Neutrophil (primary cell): ENCODE data around the gene LYAR.

ENCODE experiments used
- H3K27ac ChIP-seq: fragments of 200-600 bp; sonication (generic); 2 replicates; pipeline ENCODE4 v1.5.1; 2016; ENCODE audit warnings: mild to moderate bottlenecking, moderate library complexity
- H3K27me3 ChIP-seq: fragments of 200-600 bp; sonication (generic); 2 replicates; pipeline ENCODE4 v1.6.0; 2016; ENCODE audit warnings: mild to moderate bottlenecking
- H3K36me3 ChIP-seq: fragments of 200-600 bp; sonication (generic); 2 replicates; pipeline ENCODE4 v1.5.1; 2017
- H3K4me1 ChIP-seq, 2 experiments: fragments of 200-600 bp in 1 of 2; sonication (generic) in 1 of 2; 1 replicate in 1 of 2; 2 replicates in 1 of 2; pipeline versions ENCODE4 v1.5.1 to v1.6.1; 2013 to 2016; ENCODE audit warnings: low read depth in 1 of 2, low read length in 1 of 2, mild to moderate bottlenecking in 1 of 2, moderate library complexity in 1 of 2; ENCODE audit not compliant: control insufficient read depth in 1 of 2, insufficient read depth in 1 of 2
- H3K4me3 ChIP-seq, 2 experiments: fragments of 200-600 bp in 1 of 2; sonication (generic) in 1 of 2; 1 replicate in 1 of 2; 2 replicates in 1 of 2; pipeline ENCODE4 v1.5.1; 2013 to 2016; ENCODE audit warnings: low read depth in 1 of 2, low read length in 1 of 2, mild to moderate bottlenecking in 1 of 2, moderate library complexity in 1 of 2
- H3K9me3 ChIP-seq: fragments of 200-600 bp; sonication (generic); 2 replicates; pipeline ENCODE4 v1.5.1; 2016
- CTCF ChIP-seq: fragments of 200-600 bp; sonication (generic); IDR thresholded peaks from 2 replicates; pipeline ENCODE4 v1.5.1; 2016; ENCODE audit warnings: antibody characterized with exemption

LYAR gene

GRCh38 chr4:4270529-4270928 lies 19.4 kb downstream of the LYAR start:
- Histone ChIP-seq H3K27me3 (no peaks in the 10 kb centered on the region), H3K9me3 (no peaks in the 10 kb centered on the region), H3K4me1 (no peaks in the 10 kb centered on the region), H3K4me3 (no peak overlapping the region), H3K27ac (no peak overlapping the region), H3K36me3 (peaks cover 14% of the 10 kb centered on the region)
- no peak for TF ChIP-seq CTCF

GRCh38 chr4:4269856-4270255 lies 20.1 kb downstream of the LYAR start:
- Histone ChIP-seq H3K4me1 (no peaks in the 10 kb centered on the region), H3K9me3 (no peaks in the 10 kb centered on the region), H3K27ac (no peak overlapping the region), H3K36me3 (peaks cover 12% of the 10 kb centered on the region), H3K4me3 (no peak overlapping the region), H3K27me3 (no peaks in the 10 kb centered on the region)
- no peak for TF ChIP-seq CTCF

- Histone ChIP-seq H3K27ac (no peak overlapping the region), H3K9me3 (no peaks in the 10 kb centered on the region), H3K4me1 (no peaks in the 10 kb centered on the region), H3K4me3 (no peak overlapping the region), H3K36me3 (peaks cover 12% of the 10 kb centered on the region), H3K27me3 (no peaks in the 10 kb centered on the region)
- no peak for TF ChIP-seq CTCF
Measured at GRCh38 chr4:4269331-4269731, 20.6 kb downstream of the LYAR start.

GRCh38 chr4:4268776-4269175 lies 21.2 kb downstream of the LYAR start:
- no peak overlapping the region for H3K27ac ChIP-seq
- no peak overlapping the region for H3K4me3 ChIP-seq
- H3K27me3 ChIP-seq = no peaks in the 10 kb centered on the region
- H3K4me1 ChIP-seq = no peaks in the 10 kb centered on the region
- H3K9me3 ChIP-seq = no peaks in the 10 kb centered on the region
- peaks cover 10% of the 10 kb centered on the region for H3K36me3 ChIP-seq
- TF ChIP-seq CTCF = no peak

- H3K27me3 ChIP-seq = no peaks in the 10 kb centered on the region
- no peaks in the 10 kb centered on the region for H3K9me3 ChIP-seq
- no peak for TF ChIP-seq CTCF
- H3K4me3 ChIP-seq = no peak overlapping the region
- peaks cover 8% of the 10 kb centered on the region for H3K36me3 ChIP-seq
- H3K27ac ChIP-seq = no peak overlapping the region
- H3K4me1 ChIP-seq = no peaks in the 10 kb centered on the region
Measured at GRCh38 chr4:4267981-4268380, 22.0 kb downstream of the LYAR start.

GRCh38 chr4:4260185-4260751 lies 29.7 kb downstream of the LYAR start:
- TF ChIP-seq CTCF = no peak
- Histone ChIP-seq H3K9me3 (no peaks in the 10 kb centered on the region), H3K36me3 (no peaks in the 10 kb centered on the region), H3K27me3 (peaks cover 19% of the 10 kb centered on the region), H3K4me1 (no peaks in the 10 kb centered on the region), H3K27ac (no peak overlapping the region), H3K4me3 (no peak overlapping the region)
